HCT116 (cell line): ENCODE measurements around the gene PTPN20. TPM values are rescaled to one million over a fixed set of nuclear protein-coding genes. Genes with fewer than 3 reads are reported as not detected.

ENCODE experiments used
- ATAC-seq: fragments of 200-7000 bp; cut with Tn5 transposase; 2 replicates; pipeline ENCODE4 v1.9.1; 2020; ENCODE audit warnings: mild to moderate bottlenecking, moderate library complexity
- BruUV-seq: library from RNA; stranded (reverse); fragments of 400-500 nt; replicated peaks from 2 replicates; lab custom pipeline; 2021; lab: Mats Ljungman, UMichigan
- CTCF ChIA-PET: fragments of 300-600 bp; sonication (Branson Sonifier 250); formaldehyde crosslinking; loops from one replicate; lab custom pipeline; 2021; ENCODE audit warnings: antibody characterized with exemption; lab: Charles Lee
- POLR2A ChIA-PET: fragments of 300-600, 350-600 bp; sonication (Branson Sonifier 250); formaldehyde crosslinking; loops from one replicate; lab custom pipeline; 2021; ENCODE audit warnings: antibody characterized with exemption; lab: Charles Lee
- RAD21 ChIA-PET, 2 experiments: fragments of 300-600 bp; sonication (Branson Sonifier 250); formaldehyde crosslinking; loops; one replicate each; lab custom pipeline; 2023; ENCODE audit warnings: low total read pairs in 2 of 2; ENCODE audit not compliant: uncharacterized antibody in 2 of 2, unreplicated experiment in 2 of 2, low non-redundant PET in 1 of 2; lab: Charles Lee
- DNase-seq: peaks from one replicate; pipeline ENCODE4 v3.0.0-alpha.2; 2010; ENCODE audit warnings: low read depth, low spot score
- H2AFZ ChIP-seq: fragments of 200-600 bp; shearing (Covaris generic), sonication (generic); 2 replicates; pipeline ENCODE4 v1.6.1; 2017; ENCODE audit warnings: low read depth, mixed run types, mixed read lengths, antibody characterized with exemption, low read length; ENCODE audit not compliant: poor library complexity, severe bottlenecking
- H3K27ac ChIP-seq: 2 replicates; pipeline ENCODE4 v1.5.1; 2012; ENCODE audit warnings: low read depth, low read length
- H3K27me3 ChIP-seq: fragments of 200-600 bp; sonication (generic); 2 replicates; pipeline ENCODE4 v1.6.1; 2016; ENCODE audit warnings: mixed run types, low read length, mixed read lengths; ENCODE audit not compliant: insufficient read depth
- H3K36me3 ChIP-seq, 2 experiments: fragments of 200-500 bp in 1 of 2; fragments of 200-600 bp in 1 of 2; sonication (Bioruptor generic) in 1 of 2; sonication (generic) in 1 of 2; 2 replicates each; pipeline versions ENCODE4 v1.5.1 to v1.6.1; 2014 to 2016; ENCODE audit warnings: low read length in 2 of 2, inconsistent platforms in 1 of 2, mixed read lengths in 1 of 2, mixed run types in 1 of 2; ENCODE audit not compliant: insufficient read depth in 2 of 2, control insufficient read depth in 1 of 2
- H3K4me1 ChIP-seq, 2 experiments: fragments of 200-600 bp in 1 of 2; sonication (generic) in 1 of 2; 2 replicates each; pipeline versions ENCODE4 v1.5.1 to v1.6.1; 2012 to 2017; ENCODE audit warnings: low read length in 2 of 2, inconsistent platforms in 1 of 2, mild to moderate bottlenecking in 1 of 2, mixed read lengths in 1 of 2, mixed run types in 1 of 2, moderate library complexity in 1 of 2; ENCODE audit not compliant: insufficient read depth in 2 of 2, control insufficient read depth in 1 of 2
- H3K4me2 ChIP-seq: fragments of 200-600 bp; sonication (generic); 2 replicates; pipeline ENCODE4 v1.6.1; 2017; ENCODE audit warnings: mixed run types, low read length, mixed read lengths
- H3K4me3 ChIP-seq, 2 experiments: fragments of 200-600 bp in 1 of 2; sonication (generic) in 1 of 2; replicated peaks in 1 of 2; 2 replicates each; pipeline ENCODE4 v1.5.1; 2011 to 2016; ENCODE audit warnings: low read length in 2 of 2, control low read depth in 1 of 2, low read depth in 1 of 2, mild to moderate bottlenecking in 1 of 2, mixed read lengths in 1 of 2, mixed run types in 1 of 2
- H3K79me2 ChIP-seq: fragments of 200-600 bp; sonication (generic); 2 replicates; pipeline ENCODE4 v1.6.1; 2017; ENCODE audit warnings: mild to moderate bottlenecking, mixed run types, low read length, moderate library complexity, mixed read lengths; ENCODE audit not compliant: insufficient read depth
- H3K9ac ChIP-seq: fragments of 200-600 bp; sonication (generic); 2 replicates; pipeline ENCODE4 v1.6.1; 2016; ENCODE audit warnings: low read length, mixed read lengths
- H3K9me2 ChIP-seq: fragments of 200-600 bp; sonication (generic), shearing (Covaris generic); 2 replicates; pipeline ENCODE4 v1.6.1; 2017; ENCODE audit warnings: mixed run types, mild to moderate bottlenecking, moderate library complexity; ENCODE audit not compliant: insufficient read depth
- H3K9me3 ChIP-seq, 2 experiments: fragments of 200-500 bp in 1 of 2; fragments of 200-600 bp in 1 of 2; sonication (Bioruptor generic) in 1 of 2; sonication (generic) in 1 of 2; 2 replicates each; pipeline ENCODE4 v1.6.1; 2014 to 2017; ENCODE audit warnings: low read length in 2 of 2, mixed read lengths in 2 of 2, inconsistent platforms in 1 of 2, low read depth in 1 of 2, mild to moderate bottlenecking in 1 of 2, mixed run types in 1 of 2, moderate library complexity in 1 of 2; ENCODE audit not compliant: control insufficient read depth in 1 of 2, insufficient read depth in 1 of 2
- H4K20me1 ChIP-seq: fragments of 200-600 bp; sonication (generic), shearing (Covaris generic); 2 replicates; pipeline ENCODE4 v1.6.1; 2017; ENCODE audit warnings: mixed run types, mild to moderate bottlenecking, moderate library complexity; ENCODE audit not compliant: insufficient read depth
- CEBPB ChIP-seq: IDR thresholded peaks from 2 replicates; pipeline ENCODE4 v1.6.1; 2012; ENCODE audit warnings: low read depth
- ELF1 ChIP-seq: IDR thresholded peaks from 2 replicates; pipeline ENCODE4 v1.6.1; 2012; ENCODE audit warnings: low read depth, borderline replicate concordance
- EZH2phosphoT487 ChIP-seq: fragments of 200-600 bp; IDR thresholded peaks from 2 replicates; pipeline ENCODE4 v1.6.1; 2018; ENCODE audit warnings: antibody characterized with exemption, borderline replicate concordance
- FOSL1 ChIP-seq: IDR thresholded peaks from 2 replicates; pipeline ENCODE4 v1.6.1; 2012; ENCODE audit warnings: low read depth
- JUND ChIP-seq: IDR thresholded peaks from 2 replicates; pipeline ENCODE4 v1.6.1; 2012
- POLR2A ChIP-seq: IDR thresholded peaks from 2 replicates; pipeline ENCODE4 v1.7.0; 2011; ENCODE audit warnings: borderline replicate concordance; ENCODE audit not compliant: insufficient read depth, insufficient read length; ENCODE audit errors: extremely low read depth
- POLR2AphosphoS5 ChIP-seq: IDR thresholded peaks from 2 replicates; pipeline ENCODE4 v1.6.1; 2011; ENCODE audit warnings: mild to moderate bottlenecking, low read depth, low read length, moderate library complexity
- RAD21 ChIP-seq: IDR thresholded peaks from 2 replicates; pipeline ENCODE4 v1.6.1; 2012; ENCODE audit warnings: low read depth, mild to moderate bottlenecking
- SIN3A ChIP-seq: IDR thresholded peaks from 2 replicates; pipeline ENCODE4 v1.6.1; 2012; ENCODE audit warnings: low read depth
- TCF7L2 ChIP-seq: IDR thresholded peaks from 2 replicates; pipeline ENCODE4 v1.7.0; 2011; ENCODE audit warnings: borderline replicate concordance, inconsistent platforms; ENCODE audit not compliant: insufficient read depth, insufficient read length; ENCODE audit errors: extremely low read depth
- ZBTB33 ChIP-seq: IDR thresholded peaks from 2 replicates; pipeline ENCODE4 v1.6.1; 2011; ENCODE audit warnings: mild to moderate bottlenecking, low read length, moderate library complexity; ENCODE audit not compliant: insufficient replicate concordance; ENCODE audit errors: extremely low read depth
- ZFX ChIP-seq: fragments of 450-650 bp; IDR thresholded peaks from 2 replicates; pipeline ENCODE4 v1.6.1; 2017
- ZNF274 ChIP-seq: fragments of 200-500 bp; sonication (Bioruptor generic); IDR thresholded peaks from 2 replicates; pipeline ENCODE4 v1.6.1; 2014; ENCODE audit warnings: mild to moderate bottlenecking, low read depth, low read length, inconsistent platforms
- intact Hi-C: fragments of 100-400 bp; cut with micrococcal nuclease; formaldehyde crosslinking; loops from 2 replicates; pipeline ENCODE4 v1.10.0; 2022
- total RNA-seq: library from RNA; stranded (reverse); gene quantifications from one replicate; pipeline ENCODE4 v1.2.1, GENCODE V29; 2021; ENCODE audit not compliant: unreplicated experiment
- TF ChIP-seq, protein P1 (sequence below): IDR thresholded peaks from 2 replicates; pipeline ENCODE4 v1.6.1; 2012

PTPN20 gene
- total RNA-seq, 1 experiment from 2014 or later, result not detected

DNA sequence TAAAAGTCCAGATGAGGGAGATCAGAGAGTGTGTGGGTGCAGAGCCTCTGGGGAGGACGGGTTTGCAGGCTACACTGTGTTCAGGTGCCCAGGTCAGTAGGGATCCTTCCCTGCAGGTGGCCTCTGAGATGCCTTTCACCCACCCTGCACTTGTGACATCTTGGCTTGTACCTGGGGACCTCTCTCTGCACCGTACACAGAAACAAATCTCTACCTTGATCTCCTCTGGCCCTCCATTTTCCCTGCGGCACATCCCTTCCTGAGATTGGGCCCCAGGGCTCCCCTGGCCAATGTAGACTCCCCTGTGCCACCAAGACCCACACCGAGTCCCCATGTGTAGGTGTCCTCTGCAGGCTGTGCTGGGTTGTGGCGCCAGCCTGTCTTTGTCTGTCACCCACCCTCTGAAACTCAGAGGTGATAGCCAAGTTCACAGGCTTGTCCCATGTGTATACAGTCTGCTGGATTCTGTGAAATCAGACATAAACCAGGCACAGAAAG, 140.6 kb downstream of the PTPN20 start:
- H3K79me2 ChIP-seq, result no peaks in the 10 kb centered on the region
- H3K36me3 ChIP-seq, result no peaks in the 10 kb centered on the region
- ATAC-seq, result no peak
- ChIA-PET CTCF (no interaction called here), RAD21 (no interaction called here), POLR2A (no interaction called here)
- TF ChIP-seq POLR2AphosphoS5 (no peak), JUND (no peak), RAD21 (no peak), ZBTB33 (no peak), ZNF274 (no peak), FOSL1 (no peak), ELF1 (no peak), CEBPB (no peak), TCF7L2 (no peak), SIN3A (no peak), EZH2phosphoT487 (no peak), ZFX (no peak), POLR2A (no peak)
- TF ChIP-seq, protein P1, sequence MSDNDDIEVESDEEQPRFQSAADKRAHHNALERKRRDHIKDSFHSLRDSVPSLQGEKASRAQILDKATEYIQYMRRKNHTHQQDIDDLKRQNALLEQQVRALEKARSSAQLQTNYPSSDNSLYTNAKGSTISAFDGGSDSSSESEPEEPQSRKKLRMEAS, result no peak
- H3K9me3 ChIP-seq, result no peaks in the 10 kb centered on the region
- no peaks in the 10 kb centered on the region for H3K4me1 ChIP-seq
- H3K4me3 ChIP-seq, result no peak overlapping the region
- intact Hi-C loops, result no loop called here
- BruUV-seq, result no TSS peak
- H2AFZ ChIP-seq, result no peak overlapping the region
- H3K27me3 ChIP-seq, result no peaks in the 10 kb centered on the region
- no peak overlapping the region for H3K4me2 ChIP-seq
- H4K20me1 ChIP-seq, result no peaks in the 10 kb centered on the region
- H3K27ac ChIP-seq, result no peak overlapping the region
- H3K9me2 ChIP-seq, result no peaks in the 10 kb centered on the region
- H3K9ac ChIP-seq, result no peak overlapping the region
- DNase-seq, result no peak
